SIG-M5 (cell line): ENCODE measurements around the gene AQP6.

Source experiments
- DNase-seq: peaks from one replicate; lab custom pipeline; 2025; lab: John Stamatoyannopoulos, UW

The AQP6 gene

DNA sequence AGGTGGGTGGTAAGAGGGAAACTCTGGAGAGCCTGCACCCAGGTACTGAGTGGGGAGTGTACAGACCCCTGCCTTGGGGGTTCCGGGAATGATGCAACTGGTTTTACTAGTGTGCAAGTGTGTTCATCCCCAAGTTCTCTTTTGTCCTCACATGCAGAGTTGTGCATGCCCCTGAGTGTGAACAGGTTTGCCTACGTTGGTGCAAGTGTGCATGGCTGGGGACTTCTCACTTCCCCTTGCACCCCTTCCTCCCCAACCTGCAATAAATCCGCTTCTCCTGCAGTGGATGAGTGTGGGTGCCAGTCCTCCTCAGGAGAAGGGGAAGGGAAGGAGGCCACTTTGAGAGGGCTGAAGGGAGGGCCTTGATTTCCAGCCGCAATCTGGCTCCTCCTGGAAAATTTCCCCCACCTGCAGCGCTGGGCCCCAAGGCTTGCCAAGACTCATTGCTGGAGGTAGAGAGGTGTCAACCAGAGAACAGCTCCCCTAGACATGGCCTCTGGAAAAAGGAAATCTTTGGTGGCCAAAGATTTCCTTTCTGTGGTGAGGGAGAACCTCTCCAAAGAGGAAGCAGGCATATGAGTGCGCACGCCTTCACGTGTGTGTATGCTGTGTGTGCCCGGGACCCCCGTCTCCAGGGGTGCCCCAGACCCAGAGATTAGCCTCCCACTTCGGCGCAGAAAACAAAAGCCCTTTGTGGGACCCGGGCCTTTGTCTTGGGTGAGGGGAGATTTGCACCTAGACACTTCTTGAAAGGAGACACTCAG lies 16.7 kb upstream of the AQP6 start:
- DNase-seq, result no peak

DNA sequence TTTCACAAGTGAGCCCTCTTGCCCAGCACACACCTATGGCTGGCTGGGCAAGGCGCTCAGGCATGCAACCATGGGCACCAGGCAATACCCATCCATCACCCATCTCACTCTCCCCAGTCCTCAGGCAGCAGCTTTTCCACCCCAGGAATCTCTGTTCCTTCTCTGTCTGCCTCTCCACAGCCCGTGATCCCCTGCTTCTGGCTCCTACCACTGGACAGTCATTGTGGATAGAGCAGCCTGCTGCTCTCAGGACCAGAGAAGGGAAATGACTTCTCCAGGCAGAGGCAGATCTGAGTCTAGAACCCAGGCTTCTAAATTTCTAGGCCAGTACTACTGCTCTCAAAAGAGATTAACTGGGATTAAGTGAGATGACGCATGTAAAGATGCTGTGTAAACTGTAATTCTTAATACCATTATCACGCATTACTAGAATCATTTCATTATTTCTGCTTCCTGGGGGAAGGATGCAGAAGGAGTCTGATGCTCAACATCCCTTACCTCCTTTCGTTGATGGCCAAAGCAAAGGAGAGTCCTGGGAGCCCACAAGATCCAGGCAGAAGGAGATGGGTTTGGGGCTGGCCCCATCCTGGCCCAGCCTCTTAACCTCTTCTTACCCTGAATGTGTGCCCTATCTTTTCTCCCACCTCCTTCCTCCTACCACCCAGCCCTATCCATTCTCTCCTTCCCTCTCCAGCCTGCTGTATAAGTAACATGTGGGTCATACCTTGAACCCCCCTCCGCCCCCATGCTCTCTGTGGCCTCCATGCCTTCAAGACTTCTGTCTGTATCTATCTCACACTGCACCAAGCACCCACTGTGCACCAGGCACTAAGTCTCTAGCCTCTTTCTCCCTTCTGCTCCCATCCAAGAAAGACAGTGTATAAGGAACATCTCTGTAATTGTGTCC lies 15.8 kb upstream of the AQP6 start:
- no peak for DNase-seq

DNA sequence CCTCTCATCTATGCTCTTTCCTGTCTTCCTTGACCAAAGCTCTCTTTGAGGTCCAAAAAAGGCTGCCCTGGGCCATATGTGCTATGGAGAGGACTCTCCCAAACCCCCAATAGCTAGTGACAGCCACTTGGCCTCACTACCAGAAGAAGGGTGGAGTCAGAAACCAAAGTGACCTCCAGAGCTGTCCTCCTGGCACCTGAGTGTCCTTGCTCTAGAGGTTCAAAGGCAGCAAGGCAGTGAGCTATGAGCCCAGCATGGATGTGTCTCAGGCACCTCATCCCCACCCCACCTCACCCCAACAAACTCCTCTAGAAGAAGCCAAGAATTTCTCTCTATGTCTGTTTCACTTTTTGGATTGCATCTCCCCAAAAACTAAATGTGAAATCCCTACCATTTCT lies 15.2 kb upstream of the AQP6 start:
- DNase-seq, result no peak

DNA sequence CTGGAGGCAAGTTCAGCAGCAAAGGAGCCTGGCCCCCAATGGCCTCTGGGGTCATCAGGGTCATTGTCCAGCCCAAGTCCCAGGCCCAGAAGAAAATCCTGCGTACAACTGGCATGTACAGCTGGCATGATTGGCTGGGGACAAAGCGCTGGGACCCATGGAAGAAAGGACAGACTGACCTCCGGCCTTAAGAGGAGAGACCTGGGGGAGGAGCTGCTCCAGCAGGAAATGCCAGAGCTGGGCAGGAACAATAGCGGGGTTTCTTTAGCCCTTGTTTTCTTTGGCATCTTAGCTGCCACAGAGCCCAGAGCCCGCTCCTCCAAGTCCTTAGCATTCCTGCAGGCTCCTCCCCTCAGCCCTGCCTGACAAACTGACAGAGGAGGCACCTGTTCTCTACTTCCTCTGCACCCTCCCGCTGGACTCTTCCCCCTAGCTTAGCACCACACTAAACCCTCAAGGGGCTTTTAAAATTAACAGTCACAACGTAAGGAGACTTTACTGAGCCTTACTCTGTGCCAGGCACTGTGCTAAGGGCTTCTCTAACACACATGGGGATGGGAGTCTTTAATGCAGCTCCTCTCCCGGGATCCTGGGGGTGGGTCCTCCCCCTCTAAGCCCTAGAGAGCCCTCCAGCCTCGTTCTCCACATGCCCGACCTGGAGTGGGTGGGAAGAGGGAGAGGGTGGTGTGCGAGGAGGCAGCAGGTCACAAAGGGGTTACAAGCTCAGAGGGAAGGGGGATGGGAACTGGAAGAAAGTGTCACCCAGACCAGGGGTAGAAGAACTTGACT lies 12.9 kb upstream of the AQP6 start:
- DNase-seq, result no peak

DNA sequence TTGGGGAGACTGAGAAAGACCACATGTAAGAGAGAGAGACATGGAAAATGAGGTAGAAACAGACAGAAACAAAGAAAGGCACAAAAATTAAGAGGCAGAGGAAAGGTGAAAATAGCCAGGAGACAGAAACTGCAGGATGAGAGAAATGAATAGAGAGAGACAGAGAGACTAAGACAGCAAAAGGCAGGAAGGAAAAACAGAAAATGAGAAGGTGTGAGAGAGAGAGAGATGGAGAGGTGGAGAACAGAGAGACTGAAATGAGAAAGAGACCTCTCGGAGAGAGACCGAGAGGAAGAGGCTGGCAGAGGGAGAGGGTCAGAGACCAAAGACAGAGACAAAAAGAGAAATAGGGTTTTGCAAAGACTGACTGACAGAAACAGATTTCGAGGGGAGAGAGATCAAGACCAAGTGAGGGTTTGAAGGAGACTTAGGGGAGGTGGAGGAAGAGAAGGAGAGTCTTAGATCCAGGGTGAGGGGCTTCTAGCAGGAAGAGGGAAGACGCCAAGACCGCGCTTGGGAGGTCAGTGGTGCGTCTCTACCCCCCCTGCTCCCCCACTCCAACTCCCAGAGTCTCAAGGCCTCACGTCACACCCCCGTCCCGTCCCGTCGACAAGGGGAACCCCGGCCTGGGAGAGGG lies 12.2 kb upstream of the AQP6 start:
- DNase-seq, result no peak

- DNase-seq, result no peak
These were observed 11.4 kb upstream of the AQP6 start, which contains the start of gene AQP5 for GRCh38 chr12:49961111-49961922. Gene AQP5, plus strand, starts transcription at chr12:49961872. Its CDS starts 146 bp downstream, at chr12:49962018.

DNA sequence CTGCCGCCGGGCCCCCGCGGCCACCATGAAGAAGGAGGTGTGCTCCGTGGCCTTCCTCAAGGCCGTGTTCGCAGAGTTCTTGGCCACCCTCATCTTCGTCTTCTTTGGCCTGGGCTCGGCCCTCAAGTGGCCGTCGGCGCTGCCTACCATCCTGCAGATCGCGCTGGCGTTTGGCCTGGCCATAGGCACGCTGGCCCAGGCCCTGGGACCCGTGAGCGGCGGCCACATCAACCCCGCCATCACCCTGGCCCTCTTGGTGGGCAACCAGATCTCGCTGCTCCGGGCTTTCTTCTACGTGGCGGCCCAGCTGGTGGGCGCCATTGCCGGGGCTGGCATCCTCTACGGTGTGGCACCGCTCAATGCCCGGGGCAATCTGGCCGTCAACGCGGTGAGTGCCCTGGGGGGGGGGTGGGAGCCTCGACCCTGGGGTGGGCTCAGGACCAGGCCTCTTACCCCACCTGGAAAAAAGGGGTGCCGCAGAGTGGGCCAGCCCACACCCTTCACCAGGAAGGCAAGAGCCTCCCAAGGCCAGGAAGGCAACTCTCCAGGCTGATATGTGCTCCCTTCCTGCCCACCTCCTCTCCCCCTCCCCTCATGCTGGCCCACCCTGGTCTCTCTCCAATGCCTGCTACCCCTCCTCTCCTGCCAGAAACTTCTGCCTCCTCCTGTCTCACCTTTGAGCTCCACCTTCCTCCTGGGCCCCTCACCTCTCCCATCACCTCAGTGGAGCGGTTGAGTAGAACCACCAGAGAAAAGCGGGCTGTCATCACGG lies 10.6 kb upstream of the AQP6 start:
- no peak for DNase-seq

- DNase-seq, result no peak
These were observed 9.6 kb upstream of the AQP6 start for GRCh38 chr12:49962861-49963765.

DNA sequence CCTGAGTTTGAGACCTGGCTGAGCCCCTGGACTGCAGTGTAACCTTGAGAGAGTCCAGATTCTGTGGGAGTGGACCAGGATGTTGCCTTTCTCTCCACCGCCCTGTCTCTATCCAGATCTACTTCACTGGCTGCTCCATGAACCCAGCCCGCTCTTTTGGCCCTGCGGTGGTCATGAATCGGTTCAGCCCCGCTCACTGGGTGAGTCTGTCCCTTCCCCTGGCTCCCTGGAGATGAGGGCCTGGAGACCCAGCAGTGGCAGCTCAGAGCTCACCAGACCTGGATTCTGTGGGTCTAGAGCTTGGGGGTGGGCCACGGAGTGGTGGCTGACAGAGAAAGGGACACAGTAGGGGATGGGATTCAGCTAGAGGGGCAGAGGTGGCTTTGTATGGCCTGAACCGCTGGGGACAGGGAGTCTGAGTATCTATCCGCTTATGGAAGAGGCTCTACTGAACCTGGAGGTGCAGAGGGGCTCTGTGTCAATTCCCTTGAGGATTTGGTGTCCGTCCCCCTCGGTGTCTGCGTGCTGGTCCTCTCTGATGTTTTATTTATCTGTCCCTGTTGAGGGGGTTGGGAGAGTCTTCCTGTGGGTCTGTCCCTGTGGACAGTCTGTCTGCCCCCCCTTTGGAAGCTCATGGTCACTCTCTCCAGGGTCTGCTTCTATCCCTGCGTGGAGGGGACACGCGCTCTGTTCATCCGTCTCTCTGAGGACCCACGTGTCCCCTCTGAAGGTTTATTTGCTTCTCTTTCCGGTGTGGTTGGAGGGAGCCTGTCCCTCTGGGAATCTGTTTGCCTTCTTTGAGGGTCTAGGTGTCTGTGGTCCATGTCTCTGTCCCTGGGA lies 8.6 kb upstream of the AQP6 start:
- DNase-seq, result no peak

DNA sequence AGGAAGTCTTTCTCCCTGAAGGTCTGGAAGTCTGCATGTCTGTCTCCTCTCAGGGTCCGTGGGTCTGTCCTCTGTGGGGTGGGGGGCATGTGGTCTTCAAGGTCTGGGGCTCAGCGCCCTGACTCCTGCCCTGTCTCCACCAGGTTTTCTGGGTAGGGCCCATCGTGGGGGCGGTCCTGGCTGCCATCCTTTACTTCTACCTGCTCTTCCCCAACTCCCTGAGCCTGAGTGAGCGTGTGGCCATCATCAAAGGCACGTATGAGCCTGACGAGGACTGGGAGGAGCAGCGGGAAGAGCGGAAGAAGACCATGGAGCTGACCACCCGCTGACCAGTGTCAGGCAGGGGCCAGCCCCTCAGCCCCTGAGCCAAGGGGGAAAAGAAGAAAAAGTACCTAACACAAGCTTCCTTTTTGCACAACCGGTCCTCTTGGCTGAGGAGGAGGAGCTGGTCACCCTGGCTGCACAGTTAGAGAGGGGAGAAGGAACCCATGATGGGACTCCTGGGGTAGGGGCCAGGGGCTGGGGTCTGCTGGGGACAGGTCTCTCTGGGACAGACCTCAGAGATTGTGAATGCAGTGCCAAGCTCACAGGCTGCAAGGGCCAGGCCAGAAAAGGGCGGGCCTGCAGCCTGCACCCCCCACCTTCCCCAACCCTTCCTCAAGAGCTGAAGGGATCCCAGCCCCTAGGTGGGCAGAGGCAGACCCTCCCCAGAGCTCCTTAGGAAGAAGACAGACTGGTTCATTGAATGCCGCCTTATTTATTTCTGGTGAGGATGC lies 7.7 kb upstream of the AQP6 start:
- no peak for DNase-seq

DNA sequence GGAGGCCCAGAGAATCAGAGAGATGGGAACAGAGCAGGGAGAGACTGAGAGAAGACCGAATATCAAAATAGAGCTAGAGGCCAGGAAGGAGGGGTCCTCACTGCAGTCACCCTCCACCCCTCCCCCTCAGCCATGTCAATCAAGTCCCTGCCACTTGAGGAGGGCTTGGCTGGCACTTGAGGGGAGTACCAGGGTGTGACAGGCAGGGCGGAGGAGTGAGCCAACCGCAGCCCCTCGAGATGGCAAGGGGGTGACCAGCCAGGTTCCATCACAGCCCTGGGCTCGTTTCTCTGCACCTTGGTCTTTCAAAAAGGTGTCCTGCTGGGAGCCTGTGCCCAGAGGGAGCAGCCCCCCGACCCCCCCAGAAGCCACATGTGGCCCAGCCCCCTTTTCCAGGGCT lies 6.9 kb upstream of the AQP6 start:
- no peak for DNase-seq

DNA sequence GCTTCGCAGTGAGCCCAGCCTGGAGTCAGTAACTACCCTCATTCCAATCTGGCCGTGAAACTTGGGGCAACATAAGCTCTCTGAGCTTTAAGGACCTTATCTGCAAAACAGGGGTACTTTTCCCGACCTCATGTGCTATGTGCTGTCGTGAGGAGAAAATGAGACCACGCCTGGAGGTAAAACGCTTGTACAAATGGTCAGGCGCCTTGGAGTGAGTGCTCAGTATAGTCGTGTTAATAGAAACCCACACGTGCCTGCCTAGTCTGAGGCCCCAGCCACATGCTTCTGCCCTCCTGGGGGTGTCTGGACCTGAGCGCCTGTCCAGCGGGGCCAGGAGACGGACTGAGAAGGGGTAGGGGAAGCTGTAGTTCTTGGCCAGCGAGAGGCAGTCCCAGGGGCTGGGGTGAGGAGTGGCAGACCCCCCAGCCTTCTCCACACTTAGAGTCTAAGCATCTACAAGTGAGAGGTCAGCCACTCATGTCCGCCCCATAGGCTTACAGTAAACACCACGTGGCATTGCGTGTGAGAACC lies 6.2 kb upstream of the AQP6 start:
- DNase-seq, result no peak

DNA sequence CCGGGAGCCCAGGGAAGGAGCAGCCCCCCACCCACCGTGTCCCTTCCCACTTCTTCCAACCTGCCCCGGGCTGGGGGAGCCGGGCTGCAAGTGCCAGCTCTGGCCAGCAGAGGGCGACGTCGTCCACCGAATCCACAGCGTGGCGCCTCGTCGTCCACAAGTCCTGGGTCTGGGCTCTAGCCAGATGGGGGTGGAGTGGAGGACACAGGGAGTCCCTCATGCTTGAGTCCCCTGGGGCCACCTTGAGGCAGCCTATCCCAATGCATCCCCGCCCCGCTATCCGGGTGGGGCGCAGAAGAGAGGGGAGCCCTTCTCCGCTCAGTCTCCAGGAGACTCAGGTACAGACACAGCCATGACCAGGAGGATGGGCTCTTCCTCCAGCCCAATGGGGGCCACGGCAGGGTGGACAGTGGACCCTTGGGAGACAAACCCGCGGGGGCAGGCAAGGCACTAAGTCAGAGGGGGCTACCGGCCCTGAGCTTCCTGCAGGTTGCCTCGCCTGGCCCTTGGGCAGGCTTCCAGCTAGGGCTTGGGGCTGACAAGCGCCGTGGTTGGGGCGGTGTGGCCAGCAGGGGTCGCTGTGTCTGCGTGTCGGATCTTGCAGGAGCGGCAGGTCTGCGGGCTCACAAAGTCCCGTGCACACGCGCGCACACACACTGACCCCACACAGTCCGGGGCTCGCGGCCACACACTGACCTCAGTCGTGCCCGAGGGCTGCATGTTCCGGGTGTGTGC lies 5.5 kb upstream of the AQP6 start:
- DNase-seq, result no peak

GRCh38 chr12:49967777-49968250 lies 4.9 kb upstream of the AQP6 start:
- no peak for DNase-seq

GRCh38 chr12:49968471-49968870 lies 4.3 kb upstream of the AQP6 start:
- DNase-seq, result no peak

DNA sequence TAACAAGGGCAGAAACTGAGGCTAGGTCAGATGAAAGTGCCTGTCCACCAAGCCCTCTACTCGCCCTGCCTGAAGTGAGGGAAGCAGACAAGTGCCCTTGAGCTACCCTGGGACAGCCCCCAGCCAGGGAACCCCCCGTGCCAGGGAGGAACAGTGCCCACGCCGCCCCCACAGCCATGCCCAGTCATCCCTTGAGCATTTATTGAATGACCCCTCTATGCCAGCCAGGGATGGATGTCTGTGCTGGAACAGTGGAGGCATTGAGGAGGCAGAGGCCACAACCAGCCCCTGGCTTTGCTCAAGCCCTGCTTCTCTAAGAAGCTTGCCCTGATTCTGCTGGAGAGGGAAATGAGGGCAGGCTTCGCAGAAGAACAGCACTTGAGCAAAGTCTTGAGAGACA lies 3.7 kb upstream of the AQP6 start:
- no peak for DNase-seq
